VCaP (cell line): ENCODE results near the gene DCDC1.

ENCODE experiments used
- H3K27ac ChIP-seq: fragments of 450-650 bp; 2 replicates; pipeline ENCODE4 v1.5.1; 2017
- TF ChIP-seq, protein P1 (sequence below): fragments of 450-650 bp; conservative IDR thresholded peaks from 2 replicates; pipeline ENCODE4 v1.5.1; 2017; ENCODE audit warnings: mild to moderate bottlenecking, moderate library complexity

DCDC1 gene

DNA sequence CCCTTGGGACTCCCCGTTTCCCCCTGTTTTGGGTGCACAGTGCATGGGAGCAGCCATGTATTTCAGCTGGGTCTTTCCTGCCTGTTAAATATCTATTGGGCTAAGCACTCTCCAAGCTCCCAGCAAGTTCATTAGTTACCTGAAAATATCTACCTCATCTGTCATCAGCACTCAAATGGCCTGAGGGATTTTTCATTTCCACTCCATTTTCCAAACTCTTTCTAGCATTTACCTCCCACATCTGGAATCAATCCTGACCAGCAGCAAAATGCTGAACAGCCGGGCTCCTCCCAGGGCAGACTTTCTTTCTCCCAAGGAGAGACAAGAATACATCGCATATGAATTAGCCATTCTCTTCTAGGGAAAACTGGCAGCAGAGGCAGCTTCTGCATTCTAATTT, 509.9 kb downstream of the DCDC1 start:
- TF ChIP-seq, protein P1, sequence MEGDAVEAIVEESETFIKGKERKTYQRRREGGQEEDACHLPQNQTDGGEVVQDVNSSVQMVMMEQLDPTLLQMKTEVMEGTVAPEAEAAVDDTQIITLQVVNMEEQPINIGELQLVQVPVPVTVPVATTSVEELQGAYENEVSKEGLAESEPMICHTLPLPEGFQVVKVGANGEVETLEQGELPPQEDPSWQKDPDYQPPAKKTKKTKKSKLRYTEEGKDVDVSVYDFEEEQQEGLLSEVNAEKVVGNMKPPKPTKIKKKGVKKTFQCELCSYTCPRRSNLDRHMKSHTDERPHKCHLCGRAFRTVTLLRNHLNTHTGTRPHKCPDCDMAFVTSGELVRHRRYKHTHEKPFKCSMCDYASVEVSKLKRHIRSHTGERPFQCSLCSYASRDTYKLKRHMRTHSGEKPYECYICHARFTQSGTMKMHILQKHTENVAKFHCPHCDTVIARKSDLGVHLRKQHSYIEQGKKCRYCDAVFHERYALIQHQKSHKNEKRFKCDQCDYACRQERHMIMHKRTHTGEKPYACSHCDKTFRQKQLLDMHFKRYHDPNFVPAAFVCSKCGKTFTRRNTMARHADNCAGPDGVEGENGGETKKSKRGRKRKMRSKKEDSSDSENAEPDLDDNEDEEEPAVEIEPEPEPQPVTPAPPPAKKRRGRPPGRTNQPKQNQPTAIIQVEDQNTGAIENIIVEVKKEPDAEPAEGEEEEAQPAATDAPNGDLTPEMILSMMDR = no peak
- H3K27ac ChIP-seq = no peak overlapping the region

DNA sequence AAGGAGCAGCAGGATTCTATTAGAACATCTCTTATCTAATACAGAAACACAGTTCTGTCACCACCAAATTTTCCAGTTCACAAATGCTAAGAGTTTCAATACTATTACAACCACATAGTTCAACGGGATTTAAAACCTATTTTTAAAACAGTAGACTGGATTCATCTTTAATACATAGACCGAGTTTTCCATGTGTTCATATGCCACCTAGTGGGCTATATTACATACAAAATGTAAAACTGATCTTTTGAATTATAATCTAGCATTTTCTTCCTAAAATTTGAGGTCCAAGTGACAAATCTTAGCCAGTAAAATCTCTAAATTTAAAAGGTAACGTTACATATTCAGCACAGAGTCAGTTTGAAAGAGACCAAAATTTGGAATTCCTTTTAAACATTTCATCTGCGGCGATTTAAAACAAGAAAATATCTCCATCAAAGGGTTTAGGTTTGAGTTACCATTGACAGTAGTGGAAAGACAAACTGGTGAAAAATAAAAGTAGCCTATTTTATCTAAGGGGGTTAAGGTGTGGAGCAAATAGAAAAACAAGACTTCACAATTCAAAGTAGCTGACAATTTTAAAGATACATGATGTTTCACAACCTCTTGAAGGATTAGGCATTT, 514.0 kb downstream of the DCDC1 start:
- no peak overlapping the region for H3K27ac ChIP-seq
- TF ChIP-seq, protein P1 = peak; percentile 67

DNA sequence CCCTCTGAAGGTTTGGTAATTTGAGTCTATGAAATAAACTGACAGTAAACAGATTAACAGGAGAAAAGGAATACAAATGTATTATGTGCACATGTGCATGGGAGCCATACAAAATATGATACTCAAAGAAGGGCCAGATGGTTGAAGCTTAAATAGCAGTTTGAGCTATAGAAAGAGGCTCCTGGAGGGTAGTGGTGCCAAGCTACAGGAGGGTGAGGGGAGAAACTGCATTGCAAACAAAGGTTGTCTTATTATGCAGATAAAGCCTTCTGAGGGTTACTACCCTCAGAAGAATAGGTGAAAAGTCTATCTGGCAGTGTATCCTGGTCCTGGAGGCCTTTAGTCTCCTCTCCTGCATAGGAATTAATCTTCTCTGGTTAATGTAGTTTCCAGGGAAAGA, 516.1 kb downstream of the DCDC1 start:
- no peak overlapping the region for H3K27ac ChIP-seq
- TF ChIP-seq, protein P1 = no peak

DNA sequence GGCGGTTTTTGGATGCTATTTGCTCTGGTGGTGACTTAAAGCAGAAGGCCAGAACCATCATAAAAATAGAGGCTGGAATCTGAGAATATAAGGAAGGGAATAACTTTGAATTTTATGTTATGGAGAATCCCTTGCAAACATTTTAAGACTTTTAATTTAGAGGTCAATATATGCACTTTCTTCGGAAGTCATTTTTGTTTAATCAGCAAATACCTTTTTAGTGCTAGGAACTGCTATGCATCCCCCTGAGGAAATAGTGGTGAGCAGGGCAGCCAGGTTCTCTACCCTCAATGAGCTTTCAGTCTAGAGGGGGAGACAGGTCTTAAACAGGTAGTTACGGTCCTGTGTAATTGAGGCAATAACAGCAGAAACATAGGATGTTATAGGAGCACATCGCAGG, 516.9 kb downstream of the DCDC1 start:
- H3K27ac ChIP-seq = no peak overlapping the region

DNA sequence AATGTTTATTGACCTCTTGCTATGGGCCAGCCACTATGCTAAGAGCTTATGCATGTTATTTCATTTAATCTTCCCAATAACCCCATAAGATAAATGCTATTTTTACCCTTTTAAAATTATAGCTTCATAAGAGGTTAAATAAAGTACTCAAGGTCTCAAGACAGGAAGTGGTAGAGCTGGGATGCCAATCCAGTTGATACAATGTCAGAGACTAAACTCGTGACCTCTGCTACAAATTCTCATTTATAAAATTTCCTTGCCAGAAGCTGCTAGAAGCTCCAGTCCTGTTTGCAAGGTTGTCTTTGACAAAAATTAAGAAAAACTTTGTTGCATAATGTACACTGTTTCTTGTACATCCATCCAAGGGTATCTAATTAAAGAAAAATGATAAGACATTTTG, 517.4 kb downstream of the DCDC1 start:
- no peak overlapping the region for H3K27ac ChIP-seq
- TF ChIP-seq, protein P1 = no peak

More for the DNA sequence above, 516.9 kb downstream of the DCDC1 start:
- TF ChIP-seq, protein P1 = no peak

DNA sequence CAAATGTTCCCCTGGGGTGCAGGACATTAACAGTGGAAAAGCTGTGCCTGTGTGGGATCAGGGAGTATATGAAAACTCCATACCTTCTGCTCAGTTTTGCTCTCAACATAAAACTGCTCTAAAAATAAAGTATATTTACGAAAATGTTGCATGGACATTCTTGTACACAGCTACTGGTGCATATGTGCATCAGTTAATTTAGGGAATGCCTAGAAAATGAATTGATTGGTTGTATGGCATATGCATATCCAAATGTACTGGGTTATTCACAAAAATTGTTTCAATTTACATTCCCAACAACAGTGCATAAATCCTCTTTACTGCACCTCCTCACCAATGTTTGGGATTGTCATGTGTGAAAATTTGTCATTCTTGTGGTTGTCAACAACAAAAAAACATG, 532.3 kb downstream of the DCDC1 start:
- H3K27ac ChIP-seq = no peak overlapping the region
- TF ChIP-seq, protein P1 = no peak

DNA sequence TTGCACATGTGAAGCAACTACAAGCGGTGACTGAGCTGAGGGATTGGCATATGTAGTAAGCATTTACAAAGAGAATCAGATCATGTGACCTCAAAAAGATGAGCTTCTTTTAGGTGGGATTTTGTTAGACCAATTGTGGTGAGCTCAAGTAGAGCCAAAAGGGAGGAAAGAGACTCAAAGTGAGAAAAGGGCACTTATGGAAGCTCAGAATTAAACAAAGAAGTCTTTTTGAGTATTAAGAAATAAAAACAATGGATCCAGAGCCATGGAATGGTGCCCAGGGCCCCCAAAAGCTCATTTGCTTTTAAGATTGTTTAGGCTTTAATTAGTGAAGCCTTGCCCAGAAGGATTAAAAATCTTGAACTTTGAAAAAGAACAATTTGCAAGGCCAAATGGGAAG, 536.7 kb downstream of the DCDC1 start:
- TF ChIP-seq, protein P1 = no peak
- H3K27ac ChIP-seq = no peak overlapping the region

DNA sequence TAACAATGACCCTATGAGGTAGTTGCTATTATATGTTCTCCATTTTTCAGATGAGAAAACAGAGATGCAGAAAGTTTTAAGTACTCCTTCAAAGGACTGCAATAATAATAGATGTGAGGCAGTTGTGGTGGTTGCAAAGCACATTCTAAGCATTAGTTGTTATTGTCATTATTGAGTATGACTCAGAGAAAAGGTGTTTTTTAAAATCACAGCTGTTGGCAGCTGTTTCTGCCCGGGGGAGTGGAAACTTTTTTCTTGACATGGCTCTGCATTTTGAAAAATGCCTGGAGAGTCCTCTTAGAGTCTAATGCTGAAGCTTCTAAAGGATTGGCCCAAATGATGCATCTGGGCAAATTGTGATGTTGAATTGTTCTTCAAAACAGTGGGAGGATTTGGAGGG, 538.9 kb downstream of the DCDC1 start:
- TF ChIP-seq, protein P1 = no peak
- no peak overlapping the region for H3K27ac ChIP-seq
